ENCODE data around the gene FBLN5.

FBLN5 gene, protein sequence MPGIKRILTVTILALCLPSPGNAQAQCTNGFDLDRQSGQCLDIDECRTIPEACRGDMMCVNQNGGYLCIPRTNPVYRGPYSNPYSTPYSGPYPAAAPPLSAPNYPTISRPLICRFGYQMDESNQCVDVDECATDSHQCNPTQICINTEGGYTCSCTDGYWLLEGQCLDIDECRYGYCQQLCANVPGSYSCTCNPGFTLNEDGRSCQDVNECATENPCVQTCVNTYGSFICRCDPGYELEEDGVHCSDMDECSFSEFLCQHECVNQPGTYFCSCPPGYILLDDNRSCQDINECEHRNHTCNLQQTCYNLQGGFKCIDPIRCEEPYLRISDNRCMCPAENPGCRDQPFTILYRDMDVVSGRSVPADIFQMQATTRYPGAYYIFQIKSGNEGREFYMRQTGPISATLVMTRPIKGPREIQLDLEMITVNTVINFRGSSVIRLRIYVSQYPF

GRCh38 chr14:91947475-91948184 lies at the start of gene FBLN5:
FBLN5 (minus strand) TSS chr14:91947694; CDS start chr14:91947229, 465 bp downstream.
- Histone ChIP-seq H3K4me1 (ENCODE audit: control insufficient read depth, insufficient read depth, low read length) (peaks cover 21% of the 10 kb centered on the region), H3K27me3 (ENCODE audit: control insufficient read depth in 1 of 2, insufficient read depth in 2 of 2, low read length in 2 of 2) (peaks cover 0 to 9% of the 10 kb centered on the region in 2 donors), H3K9me3 (ENCODE audit: control insufficient read depth in 2 of 2, low read length in 2 of 2) (no peaks in the 10 kb centered on the region), H3K4me3 (ENCODE audit: low read length in 2 of 2) (peak within 1 kb of the TSS; percentile 56 to 74), H3K9ac (ENCODE audit: low read length in 2 of 2) (peak within 1 kb of the TSS; percentile 47 to 52), H3K36me3 (ENCODE audit: control insufficient read depth in 2 of 2, insufficient read depth in 2 of 2, low read length in 2 of 2) (no peaks in the 10 kb centered on the region), H3K27ac (ENCODE audit: low read length) (peak within 1 kb of the TSS; percentile 66)

GRCh38 chr14:91996948-91997371 lies 49.5 kb upstream of the FBLN5 start:
- Histone ChIP-seq H3K4me1 (ENCODE audit: control insufficient read depth, insufficient read depth, low read length) (no peaks in the 10 kb centered on the region), H3K27ac (ENCODE audit: low read length) (no peak overlapping the region), H3K9me3 (ENCODE audit: control insufficient read depth in 2 of 2, low read length in 2 of 2) (no peaks in the 10 kb centered on the region), H3K27me3 (ENCODE audit: control insufficient read depth in 1 of 2, insufficient read depth in 2 of 2, low read length in 2 of 2) (no peaks in the 10 kb centered on the region), H3K36me3 (ENCODE audit: control insufficient read depth in 2 of 2, insufficient read depth in 2 of 2, low read length in 2 of 2) (peaks cover 0 to 8% of the 10 kb centered on the region in 2 donors), H3K4me3 (ENCODE audit: low read length in 2 of 2) (no peak overlapping the region), H3K9ac (ENCODE audit: low read length in 2 of 2) (no peak overlapping the region)

DNA sequence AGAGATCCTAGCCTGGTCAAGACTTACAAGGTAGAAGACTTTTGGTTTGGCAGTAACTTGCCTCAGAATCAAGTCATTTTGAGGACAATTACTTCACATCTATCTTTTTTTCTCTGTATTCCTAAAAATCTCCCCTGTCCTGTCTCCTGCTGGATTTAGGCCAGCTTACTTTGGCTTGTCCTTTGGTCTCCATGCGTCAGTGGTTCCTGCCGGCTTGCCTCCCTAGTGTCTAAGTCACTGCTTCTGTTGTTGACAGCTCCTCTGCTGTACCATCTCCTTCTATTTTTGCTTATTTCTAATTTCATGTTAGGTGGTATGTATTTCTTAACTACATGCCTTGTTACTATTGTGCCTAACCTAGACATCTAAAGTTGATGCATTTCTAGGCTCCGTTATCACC lies 39.7 kb upstream of the FBLN5 start:
- H3K4me3 ChIP-seq (ENCODE audit: low read length in 2 of 2) = no peak overlapping the region
- H3K9me3 ChIP-seq (ENCODE audit: control insufficient read depth in 2 of 2, low read length in 2 of 2) = no peaks in the 10 kb centered on the region
- peaks cover 19 to 34% of the 10 kb centered on the region in 2 donors for H3K36me3 ChIP-seq (ENCODE audit: control insufficient read depth in 2 of 2, insufficient read depth in 2 of 2, low read length in 2 of 2)
- no peak overlapping the region for H3K27ac ChIP-seq (ENCODE audit: low read length)
- no peaks in the 10 kb centered on the region for H3K4me1 ChIP-seq (ENCODE audit: control insufficient read depth, insufficient read depth, low read length)
- H3K9ac ChIP-seq (ENCODE audit: low read length in 2 of 2) = no peak overlapping the region
- H3K27me3 ChIP-seq (ENCODE audit: control insufficient read depth in 1 of 2, insufficient read depth in 2 of 2, low read length in 2 of 2) = no peaks in the 10 kb centered on the region

- Histone ChIP-seq H3K9me3 (ENCODE audit: control insufficient read depth in 2 of 2, low read length in 2 of 2) (no peaks in the 10 kb centered on the region), H3K27ac (ENCODE audit: low read length) (no peak overlapping the region), H3K27me3 (ENCODE audit: control insufficient read depth in 1 of 2, insufficient read depth in 2 of 2, low read length in 2 of 2) (no peaks in the 10 kb centered on the region), H3K36me3 (ENCODE audit: control insufficient read depth in 2 of 2, insufficient read depth in 2 of 2, low read length in 2 of 2) (peaks cover 14 to 21% of the 10 kb centered on the region in 2 donors), H3K4me1 (ENCODE audit: control insufficient read depth, insufficient read depth, low read length) (no peaks in the 10 kb centered on the region), H3K4me3 (ENCODE audit: low read length in 2 of 2) (no peak overlapping the region), H3K9ac (ENCODE audit: low read length in 2 of 2) (no peak overlapping the region)
Observed at GRCh38 chr14:91985521-91986255, 38.2 kb upstream of the FBLN5 start.

DNA sequence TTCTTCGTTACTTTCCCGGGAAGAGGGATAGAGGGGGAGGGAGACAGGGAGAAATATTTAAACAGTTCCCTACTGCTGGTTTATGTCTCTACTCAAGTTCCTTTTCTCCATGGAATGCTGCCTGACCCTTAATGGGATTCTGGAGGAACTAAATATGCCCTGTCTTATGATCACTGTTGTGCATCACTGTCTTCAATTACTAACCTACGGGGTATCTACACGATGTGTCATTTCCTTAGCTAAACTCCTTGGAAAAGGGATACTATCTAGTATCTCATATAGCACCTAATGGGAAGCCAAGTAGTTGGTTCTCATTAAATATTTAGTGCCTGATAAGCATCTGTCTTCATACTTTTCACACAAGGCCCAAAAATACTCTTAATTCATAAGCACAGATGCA lies 37.5 kb upstream of the FBLN5 start:
- Histone ChIP-seq H3K27ac (ENCODE audit: low read length) (no peak overlapping the region), H3K27me3 (ENCODE audit: control insufficient read depth in 1 of 2, insufficient read depth in 2 of 2, low read length in 2 of 2) (no peaks in the 10 kb centered on the region), H3K36me3 (ENCODE audit: control insufficient read depth in 2 of 2, insufficient read depth in 2 of 2, low read length in 2 of 2) (peaks cover 14 to 21% of the 10 kb centered on the region in 2 donors), H3K9ac (ENCODE audit: low read length in 2 of 2) (no peak overlapping the region), H3K4me3 (ENCODE audit: low read length in 2 of 2) (no peak overlapping the region), H3K9me3 (ENCODE audit: control insufficient read depth in 2 of 2, low read length in 2 of 2) (no peaks in the 10 kb centered on the region), H3K4me1 (ENCODE audit: control insufficient read depth, insufficient read depth, low read length) (no peaks in the 10 kb centered on the region)

- Histone ChIP-seq H3K36me3 (ENCODE audit: control insufficient read depth in 2 of 2, insufficient read depth in 2 of 2, low read length in 2 of 2) (peaks cover 10 to 16% of the 10 kb centered on the region in 2 donors), H3K27ac (ENCODE audit: low read length) (no peak overlapping the region)
Observed at GRCh38 chr14:91983588-91983987, 36.1 kb upstream of the FBLN5 start.

DNA sequence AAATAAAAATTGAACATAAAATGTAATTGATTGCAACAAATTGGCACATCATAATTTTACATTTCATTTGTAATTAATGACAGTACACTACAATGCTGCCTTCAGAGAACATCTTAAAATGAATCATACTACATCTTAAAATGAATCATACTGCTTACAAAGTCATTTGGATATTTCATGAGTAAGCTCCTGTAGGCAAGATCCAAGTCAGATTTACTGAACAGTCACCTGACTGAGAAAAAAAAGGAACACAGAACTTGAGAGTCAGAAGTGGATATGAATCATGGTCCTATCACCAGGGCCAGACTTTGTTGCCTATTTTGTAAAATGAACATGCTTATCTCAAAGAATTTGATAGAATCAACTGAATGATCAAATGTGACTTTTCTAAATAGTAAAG lies 32.7 kb upstream of the FBLN5 start:
- H3K4me3 ChIP-seq (ENCODE audit: low read length in 2 of 2) = no peak overlapping the region
- no peaks in the 10 kb centered on the region for H3K9me3 ChIP-seq (ENCODE audit: control insufficient read depth in 2 of 2, low read length in 2 of 2)
- no peaks in the 10 kb centered on the region for H3K36me3 ChIP-seq (ENCODE audit: control insufficient read depth in 2 of 2, insufficient read depth in 2 of 2, low read length in 2 of 2)
- H3K4me1 ChIP-seq (ENCODE audit: control insufficient read depth, insufficient read depth, low read length) = no peaks in the 10 kb centered on the region
- H3K9ac ChIP-seq (ENCODE audit: low read length in 2 of 2) = no peak overlapping the region
- H3K27ac ChIP-seq (ENCODE audit: low read length) = no peak overlapping the region
- no peaks in the 10 kb centered on the region for H3K27me3 ChIP-seq (ENCODE audit: control insufficient read depth in 1 of 2, insufficient read depth in 2 of 2, low read length in 2 of 2)

More at GRCh38 chr14:91983588-91983987, 36.1 kb upstream of the FBLN5 start:
- Histone ChIP-seq H3K4me1 (ENCODE audit: control insufficient read depth, insufficient read depth, low read length) (no peaks in the 10 kb centered on the region), H3K9ac (ENCODE audit: low read length in 2 of 2) (no peak overlapping the region), H3K4me3 (ENCODE audit: low read length in 2 of 2) (no peak overlapping the region), H3K9me3 (ENCODE audit: control insufficient read depth in 2 of 2, low read length in 2 of 2) (no peaks in the 10 kb centered on the region), H3K27me3 (ENCODE audit: control insufficient read depth in 1 of 2, insufficient read depth in 2 of 2, low read length in 2 of 2) (no peaks in the 10 kb centered on the region)

GRCh38 chr14:91977884-91978283 lies 30.4 kb upstream of the FBLN5 start:
- H3K27ac ChIP-seq (ENCODE audit: low read length) = no peak overlapping the region
- H3K27me3 ChIP-seq (ENCODE audit: control insufficient read depth in 1 of 2, insufficient read depth in 2 of 2, low read length in 2 of 2) = no peaks in the 10 kb centered on the region
- H3K4me1 ChIP-seq (ENCODE audit: control insufficient read depth, insufficient read depth, low read length) = no peaks in the 10 kb centered on the region
- H3K36me3 ChIP-seq (ENCODE audit: control insufficient read depth in 2 of 2, insufficient read depth in 2 of 2, low read length in 2 of 2) = peaks cover 3 to 5% of the 10 kb centered on the region in 2 donors
- H3K4me3 ChIP-seq (ENCODE audit: low read length in 2 of 2) = no peak overlapping the region
- H3K9me3 ChIP-seq (ENCODE audit: control insufficient read depth in 2 of 2, low read length in 2 of 2) = no peaks in the 10 kb centered on the region
- H3K9ac ChIP-seq (ENCODE audit: low read length in 2 of 2) = no peak overlapping the region

- H3K27me3 ChIP-seq (ENCODE audit: control insufficient read depth in 1 of 2, insufficient read depth in 2 of 2, low read length in 2 of 2) = no peaks in the 10 kb centered on the region
- H3K36me3 ChIP-seq (ENCODE audit: control insufficient read depth in 2 of 2, insufficient read depth in 2 of 2, low read length in 2 of 2) = peaks cover 3 to 16% of the 10 kb centered on the region in 2 donors
- H3K27ac ChIP-seq (ENCODE audit: low read length) = no peak overlapping the region
- H3K4me3 ChIP-seq (ENCODE audit: low read length in 2 of 2) = no peak overlapping the region
- H3K9ac ChIP-seq (ENCODE audit: low read length in 2 of 2) = no peak overlapping the region
- no peaks in the 10 kb centered on the region for H3K9me3 ChIP-seq (ENCODE audit: control insufficient read depth in 2 of 2, low read length in 2 of 2)
- no peaks in the 10 kb centered on the region for H3K4me1 ChIP-seq (ENCODE audit: control insufficient read depth, insufficient read depth, low read length)
Observed at GRCh38 chr14:91975763-91976162, 28.3 kb upstream of the FBLN5 start.

DNA sequence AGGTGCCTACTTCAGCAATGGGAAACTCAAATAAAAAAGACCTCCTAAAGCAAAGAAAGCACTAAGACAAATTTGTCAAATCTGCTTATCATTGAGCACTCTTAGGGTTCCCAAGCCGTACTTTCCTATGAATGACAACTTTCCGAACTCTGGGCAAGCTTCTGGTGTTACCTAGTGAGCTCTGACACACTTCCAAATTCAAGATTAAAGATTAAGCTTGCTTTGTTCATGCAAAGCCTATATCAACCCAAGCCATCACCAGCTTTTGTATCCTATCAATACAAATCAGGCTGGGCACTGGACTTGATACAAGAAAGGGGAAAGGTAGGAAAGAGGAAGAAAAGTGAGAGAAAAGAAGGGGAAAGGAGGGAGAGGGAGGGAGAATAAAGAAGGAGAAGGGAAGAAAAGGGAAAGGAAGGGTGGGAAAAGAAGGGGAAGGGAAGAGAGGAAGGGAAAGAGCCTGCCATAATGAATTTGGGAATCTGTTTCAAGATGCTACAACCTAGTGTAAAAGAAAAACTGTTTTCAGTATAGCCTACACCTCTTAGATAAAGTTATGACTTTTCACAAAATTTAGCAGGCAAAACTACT lies 23.8 kb upstream of the FBLN5 start:
- Histone ChIP-seq H3K27me3 (ENCODE audit: control insufficient read depth in 1 of 2, insufficient read depth in 2 of 2, low read length in 2 of 2) (no peaks in the 10 kb centered on the region), H3K9ac (ENCODE audit: low read length in 2 of 2) (no peak overlapping the region), H3K9me3 (ENCODE audit: control insufficient read depth in 2 of 2, low read length in 2 of 2) (no peaks in the 10 kb centered on the region), H3K4me1 (ENCODE audit: control insufficient read depth, insufficient read depth, low read length) (no peaks in the 10 kb centered on the region), H3K36me3 (ENCODE audit: control insufficient read depth in 2 of 2, insufficient read depth in 2 of 2, low read length in 2 of 2) (peaks cover 13 to 33% of the 10 kb centered on the region in 2 donors), H3K4me3 (ENCODE audit: low read length in 2 of 2) (no peak overlapping the region), H3K27ac (ENCODE audit: low read length) (no peak overlapping the region)

Measured in stomach smooth muscle (tissue), 2 donors.